Left forelimb (tissue), 1 donor: Measurements from ENCODE around the gene CSRP1.

Experiments used
- DNase-seq: peaks from one replicate; pipeline ENCODE4 v3.0.0-alpha.2; 2018; ENCODE audit warnings: low spot score

Gene CSRP1

GRCh38 chr1:201455098-201455497, 51.8 kb downstream of the CSRP1 start:
- DNase-seq, result no peak

GRCh38 chr1:201454608-201455007, 52.3 kb downstream of the CSRP1 start:
- no peak for DNase-seq

- no peak for DNase-seq
Measured at GRCh38 chr1:201452866-201453265, 54.1 kb downstream of the CSRP1 start.

- DNase-seq, result peak; percentile 82
Measured at GRCh38 chr1:201450721-201451291, 56.1 kb downstream of the CSRP1 start.

- no peak for DNase-seq
Measured at GRCh38 chr1:201448990-201449389, 57.9 kb downstream of the CSRP1 start.

GRCh38 chr1:201447903-201448871, 58.7 kb downstream of the CSRP1 start:
- DNase-seq, result no peak

GRCh38 chr1:201445310-201445709, 61.6 kb downstream of the CSRP1 start:
- no peak for DNase-seq

- DNase-seq, result no peak
Measured at GRCh38 chr1:201444792-201445191, 62.1 kb downstream of the CSRP1 start.

- DNase-seq, result no peak
Measured at GRCh38 chr1:201443747-201444146, 63.2 kb downstream of the CSRP1 start.

- no peak for DNase-seq
Measured at GRCh38 chr1:201436969-201437368, 70.0 kb downstream of the CSRP1 start.

- no peak for DNase-seq
Measured at GRCh38 chr1:201436393-201436792, 70.5 kb downstream of the CSRP1 start.

GRCh38 chr1:201434266-201434665, 72.7 kb downstream of the CSRP1 start:
- DNase-seq, result no peak

GRCh38 chr1:201433609-201434008, 73.3 kb downstream of the CSRP1 start:
- no peak for DNase-seq
